HUES48 (cell line): ENCODE results near the gene CENPP.
"Not testable (repeated sequence)": the region's sequence is repeated elsewhere in the genome, so short reads cannot be mapped to it uniquely, and the experiment has no call there.

ENCODE experiments used
- H3K27ac ChIP-seq: one replicate; pipeline ENCODE4 v1.7.0; 2013; ENCODE audit warnings: low read depth, low read length, inconsistent platforms
- H3K27me3 ChIP-seq: 2 replicates; pipeline ENCODE4 v1.6.1; 2013; ENCODE audit warnings: mild to moderate bottlenecking, low read length; ENCODE audit not compliant: control insufficient read depth, insufficient read depth
- H3K36me3 ChIP-seq: 2 replicates; pipeline ENCODE4 v1.6.1; 2013; ENCODE audit warnings: low read length; ENCODE audit not compliant: control insufficient read depth, insufficient read depth
- H3K4me1 ChIP-seq: 2 replicates; pipeline ENCODE4 v1.6.1; 2013; ENCODE audit warnings: mild to moderate bottlenecking, low read length; ENCODE audit not compliant: control insufficient read depth, insufficient read depth
- H3K4me3 ChIP-seq: 2 replicates; pipeline ENCODE4 v1.5.1; 2013; ENCODE audit warnings: mild to moderate bottlenecking, low read depth, low read length
- H3K9ac ChIP-seq: 2 replicates; pipeline ENCODE4 v1.6.1; 2013; ENCODE audit warnings: mild to moderate bottlenecking, low read depth, low read length, moderate library complexity
- H3K9me3 ChIP-seq: 2 replicates; pipeline ENCODE4 v1.6.1; 2013; ENCODE audit warnings: low read length; ENCODE audit not compliant: control insufficient read depth, insufficient read depth

The CENPP gene

GRCh38 chr9:92545002-92545510, 219.3 kb downstream of the CENPP start:
- Histone ChIP-seq H3K36me3 (no peaks in the 10 kb centered on the region), H3K9me3 (no peaks in the 10 kb centered on the region), H3K27me3 (no peaks in the 10 kb centered on the region), H3K9ac (no peak overlapping the region), H3K4me1 (no peaks in the 10 kb centered on the region), H3K4me3 (no peak overlapping the region), H3K27ac (no peak overlapping the region)

GRCh38 chr9:92547356-92547755, 221.6 kb downstream of the CENPP start:
- Histone ChIP-seq H3K36me3 (no peaks in the 10 kb centered on the region), H3K27ac (no peak overlapping the region), H3K9me3 (no peaks in the 10 kb centered on the region), H3K9ac (no peak overlapping the region), H3K4me1 (no peaks in the 10 kb centered on the region), H3K27me3 (no peaks in the 10 kb centered on the region), H3K4me3 (no peak overlapping the region)

- H3K27ac ChIP-seq = no peak overlapping the region
- H3K9ac ChIP-seq = no peak overlapping the region
- H3K27me3 ChIP-seq = no peaks in the 10 kb centered on the region
- no peaks in the 10 kb centered on the region for H3K36me3 ChIP-seq
- H3K4me3 ChIP-seq = no peak overlapping the region
- no peaks in the 10 kb centered on the region for H3K4me1 ChIP-seq
- no peaks in the 10 kb centered on the region for H3K9me3 ChIP-seq
Observed at GRCh38 chr9:92550765-92551164, 225.0 kb downstream of the CENPP start.

GRCh38 chr9:92558612-92559374, 233.0 kb downstream of the CENPP start:
- Histone ChIP-seq H3K36me3 (no peaks in the 10 kb centered on the region), H3K4me1 (0 out of 2 replicates have a peak, but pooled peaks cover 3% of the 10 kb centered on the region), H3K4me3 (no peak overlapping the region), H3K27ac (no peak overlapping the region), H3K9me3 (no peaks in the 10 kb centered on the region), H3K27me3 (no peaks in the 10 kb centered on the region), H3K9ac (no peak overlapping the region)

GRCh38 chr9:92561374-92562330, 235.9 kb downstream of the CENPP start:
- H3K4me3 ChIP-seq = no peak overlapping the region
- no peak overlapping the region for H3K27ac ChIP-seq
- no peaks in the 10 kb centered on the region for H3K9me3 ChIP-seq
- H3K36me3 ChIP-seq = no peaks in the 10 kb centered on the region
- H3K4me1 ChIP-seq = 0 out of 2 replicates have a peak, but pooled peaks cover 3% of the 10 kb centered on the region
- no peaks in the 10 kb centered on the region for H3K27me3 ChIP-seq
- H3K9ac ChIP-seq = no peak overlapping the region

- Histone ChIP-seq H3K9me3 (no peaks in the 10 kb centered on the region), H3K4me1 (0 out of 2 replicates have a peak, but pooled peaks cover 3% of the 10 kb centered on the region), H3K9ac (no peak overlapping the region), H3K27me3 (no peaks in the 10 kb centered on the region), H3K4me3 (no peak overlapping the region), H3K36me3 (no peaks in the 10 kb centered on the region), H3K27ac (no peak overlapping the region)
Observed at GRCh38 chr9:92562461-92562967, 236.8 kb downstream of the CENPP start.

- no peak overlapping the region for H3K4me3 ChIP-seq
- H3K9me3 ChIP-seq = no peaks in the 10 kb centered on the region
- no peak overlapping the region for H3K27ac ChIP-seq
- no peak overlapping the region for H3K9ac ChIP-seq
- H3K36me3 ChIP-seq = no peaks in the 10 kb centered on the region
- H3K4me1 ChIP-seq = 0 out of 2 replicates have a peak, but pooled peaks cover 2% of the 10 kb centered on the region
- no peaks in the 10 kb centered on the region for H3K27me3 ChIP-seq
Observed at GRCh38 chr9:92563116-92564100, 237.7 kb downstream of the CENPP start.

- Histone ChIP-seq H3K9me3 (no peaks in the 10 kb centered on the region), H3K27ac (no peak overlapping the region), H3K9ac (no peak overlapping the region), H3K36me3 (no peaks in the 10 kb centered on the region), H3K4me1 (no peaks in the 10 kb centered on the region), H3K27me3 (no peaks in the 10 kb centered on the region), H3K4me3 (no peak overlapping the region)
Observed at GRCh38 chr9:92564504-92564903, 238.8 kb downstream of the CENPP start.

- Histone ChIP-seq H3K36me3 (no peaks in the 10 kb centered on the region), H3K9ac (no peak overlapping the region), H3K4me1 (no peaks in the 10 kb centered on the region), H3K27me3 (no peaks in the 10 kb centered on the region), H3K4me3 (no peak overlapping the region), H3K27ac (no peak overlapping the region), H3K9me3 (no peaks in the 10 kb centered on the region)
Observed at GRCh38 chr9:92564982-92565381, 239.2 kb downstream of the CENPP start.

GRCh38 chr9:92571871-92572270, 246.1 kb downstream of the CENPP start:
- H3K9me3 ChIP-seq, H3K4me3 ChIP-seq, H3K4me1 ChIP-seq, H3K9ac ChIP-seq, H3K36me3 ChIP-seq, H3K27me3 ChIP-seq, H3K27ac ChIP-seq: not testable (repeated sequence)
